ENCODE results near the gene VCL.
A peak's percentile ranks its signal among the peaks of the same experiment; 100 is the strongest.

The VCL gene

DNA sequence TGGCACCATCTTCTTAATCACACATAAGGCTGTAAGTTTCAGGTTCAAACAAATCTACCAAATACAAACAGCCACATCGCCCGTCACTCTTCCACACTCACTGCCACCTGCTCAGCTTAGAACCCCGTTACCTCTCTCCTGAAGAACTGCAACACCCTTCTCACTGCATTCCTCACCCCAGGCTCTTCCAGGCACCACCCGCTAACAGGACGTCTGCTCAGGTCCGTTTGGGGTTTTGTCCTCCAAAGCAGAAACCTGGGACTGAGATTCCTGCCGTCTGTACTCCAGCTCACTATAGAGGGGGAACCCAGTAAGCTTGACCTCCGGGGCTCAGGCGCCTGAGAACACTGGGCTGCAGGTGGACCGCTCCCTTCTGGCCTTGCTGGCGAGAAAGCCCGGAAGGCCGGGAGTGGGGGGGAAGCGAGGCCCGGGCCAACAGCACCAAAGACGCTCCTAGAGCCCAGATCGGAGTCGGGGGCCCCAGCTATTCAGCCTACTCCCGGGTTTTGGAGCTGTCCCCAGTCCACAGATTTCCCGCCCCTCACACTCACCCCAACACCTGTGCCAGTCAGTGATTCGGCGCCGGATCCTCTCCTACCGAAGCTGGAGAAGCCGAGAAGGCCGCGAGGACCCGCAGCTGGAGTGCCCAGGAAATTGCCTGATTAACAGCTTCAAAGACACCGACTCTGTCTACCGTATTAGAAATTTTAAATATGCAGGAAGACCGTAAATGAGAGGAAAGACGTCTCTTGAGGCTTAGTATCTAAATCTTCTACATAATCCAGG lies 152.5 kb downstream of the VCL start, which contains the start of gene AP3M1:
AP3M1 (minus strand) TSS at position 625 of the 786 bp plus-strand sequence. CDS start 12,449 bp downstream, outside the sequence.
- no peak; the same call in 1 of the 2 replicates for TF ChIP-seq EP300 (IDR thresholded peaks at IDR 0.05; ENCODE audit: borderline replicate concordance)
- peak; percentile 40 for TF ChIP-seq TEAD4 (IDR thresholded peaks at IDR 0.05)
- TF ChIP-seq, protein P1, sequence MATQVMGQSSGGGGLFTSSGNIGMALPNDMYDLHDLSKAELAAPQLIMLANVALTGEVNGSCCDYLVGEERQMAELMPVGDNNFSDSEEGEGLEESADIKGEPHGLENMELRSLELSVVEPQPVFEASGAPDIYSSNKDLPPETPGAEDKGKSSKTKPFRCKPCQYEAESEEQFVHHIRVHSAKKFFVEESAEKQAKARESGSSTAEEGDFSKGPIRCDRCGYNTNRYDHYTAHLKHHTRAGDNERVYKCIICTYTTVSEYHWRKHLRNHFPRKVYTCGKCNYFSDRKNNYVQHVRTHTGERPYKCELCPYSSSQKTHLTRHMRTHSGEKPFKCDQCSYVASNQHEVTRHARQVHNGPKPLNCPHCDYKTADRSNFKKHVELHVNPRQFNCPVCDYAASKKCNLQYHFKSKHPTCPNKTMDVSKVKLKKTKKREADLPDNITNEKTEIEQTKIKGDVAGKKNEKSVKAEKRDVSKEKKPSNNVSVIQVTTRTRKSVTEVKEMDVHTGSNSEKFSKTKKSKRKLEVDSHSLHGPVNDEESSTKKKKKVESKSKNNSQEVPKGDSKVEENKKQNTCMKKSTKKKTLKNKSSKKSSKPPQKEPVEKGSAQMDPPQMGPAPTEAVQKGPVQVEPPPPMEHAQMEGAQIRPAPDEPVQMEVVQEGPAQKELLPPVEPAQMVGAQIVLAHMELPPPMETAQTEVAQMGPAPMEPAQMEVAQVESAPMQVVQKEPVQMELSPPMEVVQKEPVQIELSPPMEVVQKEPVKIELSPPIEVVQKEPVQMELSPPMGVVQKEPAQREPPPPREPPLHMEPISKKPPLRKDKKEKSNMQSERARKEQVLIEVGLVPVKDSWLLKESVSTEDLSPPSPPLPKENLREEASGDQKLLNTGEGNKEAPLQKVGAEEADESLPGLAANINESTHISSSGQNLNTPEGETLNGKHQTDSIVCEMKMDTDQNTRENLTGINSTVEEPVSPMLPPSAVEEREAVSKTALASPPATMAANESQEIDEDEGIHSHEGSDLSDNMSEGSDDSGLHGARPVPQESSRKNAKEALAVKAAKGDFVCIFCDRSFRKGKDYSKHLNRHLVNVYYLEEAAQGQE (IDR thresholded peaks at IDR 0.05; ENCODE audit: low read depth), result 0 out of 2 replicates have a peak, but pooled peaks have one; percentile 32
- TF ChIP-seq TCF12 (IDR thresholded peaks at IDR 0.05; ENCODE audit: low read depth), result peak; percentile 59
- TF ChIP-seq, protein P2, sequence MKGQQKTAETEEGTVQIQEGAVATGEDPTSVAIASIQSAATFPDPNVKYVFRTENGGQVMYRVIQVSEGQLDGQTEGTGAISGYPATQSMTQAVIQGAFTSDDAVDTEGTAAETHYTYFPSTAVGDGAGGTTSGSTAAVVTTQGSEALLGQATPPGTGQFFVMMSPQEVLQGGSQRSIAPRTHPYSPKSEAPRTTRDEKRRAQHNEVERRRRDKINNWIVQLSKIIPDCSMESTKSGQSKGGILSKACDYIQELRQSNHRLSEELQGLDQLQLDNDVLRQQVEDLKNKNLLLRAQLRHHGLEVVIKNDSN (IDR thresholded peaks at IDR 0.05), result no peak
- TF ChIP-seq NFIC (IDR thresholded peaks at IDR 0.05), result peak; percentile 49; the same call in 1 of the 2 replicates
- TF ChIP-seq TAF1 (IDR thresholded peaks at IDR 0.05; ENCODE audit: low read depth), result peak; percentile 72

DNA sequence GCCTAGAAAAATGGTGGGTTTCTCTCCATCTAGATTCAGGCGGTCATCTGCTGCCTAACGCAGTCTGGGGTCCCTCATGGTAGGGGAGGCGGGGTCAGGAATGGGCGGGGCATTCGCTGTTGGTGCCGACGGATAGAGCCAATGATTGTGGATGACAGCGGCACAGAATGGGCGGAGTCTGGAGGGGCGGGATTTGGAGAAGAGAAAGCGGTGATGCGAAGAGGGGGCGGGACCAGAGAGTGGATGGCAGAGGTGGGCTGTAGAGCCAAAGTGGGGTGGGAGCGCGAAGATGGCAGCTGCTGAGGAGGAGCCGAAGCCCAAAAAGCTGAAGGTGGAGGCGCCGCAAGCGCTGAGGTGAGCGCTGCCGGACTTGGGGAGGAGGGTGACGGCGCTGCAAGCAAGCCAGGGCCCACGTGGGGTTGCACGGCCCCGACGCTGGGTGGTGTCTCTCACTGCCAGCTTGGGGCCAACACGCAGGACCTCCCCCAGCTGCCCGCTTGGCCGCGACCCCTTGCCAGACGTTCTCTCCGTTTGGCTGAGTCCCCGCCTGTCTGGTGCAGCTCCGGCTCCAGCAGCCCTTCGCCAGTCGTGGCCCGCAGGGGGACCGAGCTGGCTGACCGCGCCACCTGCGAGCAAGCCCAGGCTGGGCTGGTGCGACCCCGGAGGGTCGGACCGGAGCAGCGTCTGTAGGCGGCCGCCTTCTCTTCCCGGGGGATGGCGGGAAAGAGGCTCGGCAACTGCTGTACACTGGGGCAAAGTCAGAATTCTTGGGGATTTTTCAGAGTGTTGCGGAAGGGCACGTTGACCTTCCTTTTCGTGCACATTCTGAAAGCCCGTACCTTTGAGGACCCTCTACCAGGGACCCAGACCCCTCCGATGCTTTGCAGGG lies 153.3 kb downstream of the VCL start, which contains the start of gene ADK:
ADK (plus strand) TSS at position 232 of the 889 bp plus-strand sequence; CDS start at position 290, 58 bp downstream.
- TF ChIP-seq, protein P1 (IDR thresholded peaks at IDR 0.05; ENCODE audit: low read depth), result no peak
- 0 out of 2 replicates have a peak, but pooled peaks have one; percentile 37 for TF ChIP-seq CREB1 (IDR thresholded peaks at IDR 0.05; ENCODE audit: low read depth)
- peak; percentile 70 for TF ChIP-seq TAF1 (IDR thresholded peaks at IDR 0.05; ENCODE audit: low read depth)
- peak; percentile 17; the same call in 1 of the 2 replicates for TF ChIP-seq EGR1 (IDR thresholded peaks at IDR 0.05)
- peak; percentile 50; the same call in 1 of the 2 replicates for TF ChIP-seq TCF12 (IDR thresholded peaks at IDR 0.05; ENCODE audit: low read depth)
- TF ChIP-seq CEBPB (IDR thresholded peaks at IDR 0.05), result no peak
- TF ChIP-seq, protein P3, sequence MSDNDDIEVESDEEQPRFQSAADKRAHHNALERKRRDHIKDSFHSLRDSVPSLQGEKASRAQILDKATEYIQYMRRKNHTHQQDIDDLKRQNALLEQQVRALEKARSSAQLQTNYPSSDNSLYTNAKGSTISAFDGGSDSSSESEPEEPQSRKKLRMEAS (IDR thresholded peaks at IDR 0.05), result peak; percentile 96
- peak; percentile 100 for TF ChIP-seq ZBTB7A (IDR thresholded peaks at IDR 0.05; ENCODE audit: low read depth)
- peak; percentile 28; the same call in 1 of the 2 replicates for TF ChIP-seq RAD21 (IDR thresholded peaks at IDR 0.05; ENCODE audit: low read depth)
- TF ChIP-seq YY1 (IDR thresholded peaks at IDR 0.05; ENCODE audit: low read depth), result peak; percentile 76
- peak; percentile 42; the same call in 1 of the 2 replicates for TF ChIP-seq NFIC (IDR thresholded peaks at IDR 0.05)
- no peak for TF ChIP-seq TEAD4 (IDR thresholded peaks at IDR 0.05)
- TF ChIP-seq, protein P2 (IDR thresholded peaks at IDR 0.05), result peak; percentile 79
- TF ChIP-seq FOXM1 (IDR thresholded peaks at IDR 0.05; ENCODE audit: borderline replicate concordance, low read depth), result no peak; the same call in 1 of the 2 replicates
- 0 out of 2 replicates have a peak, but pooled peaks have one; percentile 27 for TF ChIP-seq EP300 (IDR thresholded peaks at IDR 0.05; ENCODE audit: borderline replicate concordance)

DNA sequence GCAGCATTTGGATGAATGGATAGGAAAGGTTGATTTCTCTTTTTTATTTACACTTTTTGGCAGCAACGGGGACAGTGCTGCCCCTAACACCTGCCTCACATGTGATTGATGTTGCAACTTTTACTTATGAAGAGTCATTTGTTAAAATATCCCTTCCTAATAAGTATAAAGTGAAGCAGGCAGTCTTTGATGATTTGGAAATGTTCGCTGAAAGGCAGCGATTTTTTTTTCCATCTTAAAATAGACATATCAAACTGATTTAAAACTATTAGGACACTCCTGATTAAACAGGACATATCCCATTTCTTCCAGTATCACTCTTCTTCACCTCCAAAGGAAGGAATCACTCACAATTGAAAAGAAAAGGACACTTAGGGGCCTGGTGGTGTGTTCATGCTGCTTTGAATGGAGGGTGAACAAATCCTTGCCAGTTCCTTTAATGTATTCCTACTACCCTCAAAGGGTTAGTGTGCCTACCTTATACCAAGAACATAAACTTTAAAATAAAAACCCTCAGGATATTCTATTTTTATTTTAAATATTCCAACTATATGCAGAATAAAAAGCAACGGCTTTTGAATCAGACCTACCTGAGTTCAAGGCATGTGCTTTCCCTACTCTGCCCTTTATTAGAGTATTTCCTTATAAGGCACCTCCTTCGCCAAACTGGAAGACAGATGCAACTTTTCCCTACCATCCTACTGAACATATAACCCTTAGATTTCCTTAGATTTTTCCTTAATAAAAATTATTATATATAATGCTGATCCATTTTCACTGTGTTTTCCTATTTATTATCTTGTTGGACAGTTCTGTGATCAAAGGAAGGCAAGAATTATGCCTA lies 154.2 kb downstream of the VCL start:
- TF ChIP-seq, protein P3 (IDR thresholded peaks at IDR 0.05), result no peak
- TF ChIP-seq EP300 (IDR thresholded peaks at IDR 0.05; ENCODE audit: borderline replicate concordance), result 0 out of 2 replicates have a peak, but pooled peaks have one; percentile 4
- TF ChIP-seq CEBPB (IDR thresholded peaks at IDR 0.05), result peak; percentile 66; the same call in 1 of the 2 replicates
- no peak for TF ChIP-seq CREB1 (IDR thresholded peaks at IDR 0.05; ENCODE audit: low read depth)
- TF ChIP-seq, protein P1 (IDR thresholded peaks at IDR 0.05; ENCODE audit: low read depth), result no peak
- no peak for TF ChIP-seq YY1 (IDR thresholded peaks at IDR 0.05; ENCODE audit: low read depth)
